K562 (cell line): ENCODE results near the gene ANKRD27. TPM values are rescaled to one million over a fixed set of nuclear protein-coding genes. Genes with fewer than 3 reads are reported as not detected.

ENCODE experiments used
- ARID3B ChIP-seq: fragments of 250-450 bp; sonication (Bioruptor Pico); IDR thresholded peaks from 2 replicates; pipeline ENCODE4 v1.4.0; 2020; ENCODE audit warnings: borderline replicate concordance
- BMI1 ChIP-seq: fragments of 150-350 bp; IDR thresholded peaks from 2 replicates; pipeline ENCODE4 v1.6.1; 2014; ENCODE audit warnings: low read length
- BRCA1 ChIP-seq, 2 experiments: fragments of 450-650 bp in 1 of 2; sonication (generic) in 1 of 2; formaldehyde crosslinking in 1 of 2; IDR thresholded peaks; 2 replicates each; pipeline versions ENCODE4 v1.5.0 to v1.6.1; 2017 to 2020; ENCODE audit warnings: mild to moderate bottlenecking in 1 of 2, missing genetic modification reagents in 1 of 2
- BRD4 ChIP-seq: fragments of 200-600 bp; sonication (generic); IDR thresholded peaks from 2 replicates; pipeline ENCODE4 v1.6.1; 2017; ENCODE audit warnings: inconsistent platforms
- CSDE1 ChIP-seq, 2 experiments: fragments of 450-650 bp; IDR thresholded peaks; 2 replicates each; pipeline ENCODE4 v1.6.1; 2016; ENCODE audit warnings: mild to moderate bottlenecking in 1 of 2
- FOSL1 ChIP-seq: fragments of 200-800 bp; sonication (Bioruptor generic); conservative IDR thresholded peaks from 2 replicates; pipeline ENCODE4 v1.6.1; 2016; ENCODE audit warnings: missing genetic modification characterization, missing compliant biosample characterization
- HMG20A ChIP-seq: fragments of 450-650 bp; formaldehyde crosslinking; conservative IDR thresholded peaks from 2 replicates; pipeline ENCODE4 v1.4.0; 2020; ENCODE audit warnings: mild to moderate bottlenecking, mixed read lengths
- IFI16 ChIP-seq: fragments of 250-450 bp; sonication (Bioruptor Pico); IDR thresholded peaks from 2 replicates; pipeline ENCODE4 v2.1.2; 2022; ENCODE audit warnings: mild to moderate bottlenecking, inconsistent platforms
- NFXL1 ChIP-seq: fragments of 450-650 bp; formaldehyde crosslinking; IDR thresholded peaks from 2 replicates; pipeline ENCODE4 v1.4.0; 2021; ENCODE audit warnings: mild to moderate bottlenecking
- POLR2B ChIP-seq: fragments of 450-650 bp; IDR thresholded peaks from 2 replicates; pipeline ENCODE4 v1.6.1; 2018; ENCODE audit warnings: low read depth; ENCODE audit not compliant: partially characterized antibody
- RNF2 ChIP-seq: sonication (generic); IDR thresholded peaks from 2 replicates; pipeline ENCODE4 v1.6.1; 2016
- SAFB2 ChIP-seq: fragments of 200-400 bp; formaldehyde crosslinking; IDR thresholded peaks from 2 replicates; pipeline ENCODE4 v1.6.1; 2018; ENCODE audit warnings: borderline replicate concordance, low read length, low read depth, moderate library complexity; ENCODE audit not compliant: severe bottlenecking
- SIRT6 ChIP-seq: IDR thresholded peaks from one replicate; pipeline ENCODE4 v1.6.1; 2012; ENCODE audit warnings: low read depth, mild to moderate bottlenecking, control low read depth, inconsistent platforms, low read length, moderate library complexity
- SP2 ChIP-seq: IDR thresholded peaks from 2 replicates; pipeline ENCODE4 v1.6.1; 2011; ENCODE audit warnings: mild to moderate bottlenecking, low read depth, low read length, moderate library complexity; ENCODE audit not compliant: poor library complexity, severe bottlenecking; ENCODE audit errors: extremely low read depth
- TAF7 ChIP-seq: fragments of 450-650 bp; IDR thresholded peaks from 2 replicates; pipeline ENCODE4 v1.6.1; 2016; ENCODE audit warnings: missing genetic modification characterization, missing compliant biosample characterization
- TCF15 ChIP-seq: fragments of 250-450 bp; sonication (Bioruptor Pico); IDR thresholded peaks from 2 replicates; pipeline ENCODE4 v1.8.0; 2022; ENCODE audit warnings: moderate library complexity, mild to moderate bottlenecking, inconsistent platforms
- U2AF2 ChIP-seq: fragments of 200-400 bp; formaldehyde crosslinking; optimal IDR thresholded peaks from 2 replicates; pipeline ENCODE3; 2017; ENCODE audit warnings: low read depth, mild to moderate bottlenecking, low read length
- ZNF274 ChIP-seq: IDR thresholded peaks from 2 replicates; pipeline ENCODE4 v1.6.1; 2011; ENCODE audit warnings: low read depth, mild to moderate bottlenecking, low read length, moderate library complexity, borderline replicate concordance
- ZNF444 ChIP-seq: fragments of 250-450 bp; sonication (Bioruptor Pico); IDR thresholded peaks from 2 replicates; pipeline ENCODE4 v1.4.0; 2020; ENCODE audit warnings: mild to moderate bottlenecking, moderate library complexity
- polyA plus RNA-seq, 8 experiments: library from polyadenylated mRNA; depleted of rRNA in 4 of 8; stranded (reverse) in 5 of 8; unstranded in 3 of 8; fragments of >200 nt; fragmentation: Nextera tagmentation in 2 of 8; fragmentation: Illumina TruSeq in 1 of 8; extraction: Ambion mirVana in 2 of 8; extraction: Trizol in 1 of 8; gene quantifications; 2 replicates each; pipeline versions ENCODE4 v1.2.1 to v1.2.3, GENCODE V29; 2011 to 2014; ENCODE audit warnings: inconsistent platforms in 1 of 8, missing spikeins in 1 of 8
- total RNA-seq, 7 experiments: library from RNA; depleted of rRNA in 6 of 7; stranded (reverse); fragments of >200 nt in 6 of 7; fragmentation: Illumina TruSeq in 2 of 7; extraction: Trizol in 2 of 7; gene quantifications; 2 replicates each; pipeline versions ENCODE4 v1.2.1 to v1.2.3, GENCODE V29; 2011 to 2021; ENCODE audit warnings: low replicate concordance in 1 of 7
- TF ChIP-seq, protein P1 (sequence below): sonication (generic); formaldehyde crosslinking; IDR thresholded peaks from 2 replicates; pipeline ENCODE4 v1.8.1; 2022; ENCODE audit warnings: missing genetic modification reagents
- TF ChIP-seq, protein P2 (sequence below): fragments of 200-800 bp; sonication (Bioruptor generic); IDR thresholded peaks from 2 replicates; pipeline ENCODE4 v1.6.1; 2016; ENCODE audit warnings: missing genetic modification characterization, missing compliant biosample characterization

Gene ANKRD27
- total and polyA plus RNA-seq, 9 of the 15 experiments (the other 6 are each of a cell fraction or from before 2014, with no cell fraction given): 5.3 to 71.3 (median 54.2) TPM

- TF ChIP-seq, protein P1, sequence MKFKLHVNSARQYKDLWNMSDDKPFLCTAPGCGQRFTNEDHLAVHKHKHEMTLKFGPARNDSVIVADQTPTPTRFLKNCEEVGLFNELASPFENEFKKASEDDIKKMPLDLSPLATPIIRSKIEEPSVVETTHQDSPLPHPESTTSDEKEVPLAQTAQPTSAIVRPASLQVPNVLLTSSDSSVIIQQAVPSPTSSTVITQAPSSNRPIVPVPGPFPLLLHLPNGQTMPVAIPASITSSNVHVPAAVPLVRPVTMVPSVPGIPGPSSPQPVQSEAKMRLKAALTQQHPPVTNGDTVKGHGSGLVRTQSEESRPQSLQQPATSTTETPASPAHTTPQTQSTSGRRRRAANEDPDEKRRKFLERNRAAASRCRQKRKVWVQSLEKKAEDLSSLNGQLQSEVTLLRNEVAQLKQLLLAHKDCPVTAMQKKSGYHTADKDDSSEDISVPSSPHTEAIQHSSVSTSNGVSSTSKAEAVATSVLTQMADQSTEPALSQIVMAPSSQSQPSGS: no peak
- TF ChIP-seq SAFB2 (no peak), ZNF444 (no peak), U2AF2 (no peak), FOSL1 (tag) (peak; percentile 52; the same call in 1 of the 2 replicates), BMI1 (no peak), TCF15 (CRISPR knock-in tag) (no peak), BRCA1 (IDR thresholded peaks at IDR 0.05) (no peak), BRCA1 (CRISPR knock-in tag; IDR thresholded peaks at IDR 0.05) (no peak), ZNF274 (no peak), NFXL1 (CRISPR knock-in tag) (no peak), CSDE1 (IDR thresholded peaks at IDR 0.05) (0 out of 4 replicates have a peak, but pooled peaks of 1 of the 2 experiments have one; percentile 33), RNF2 (peak; percentile 97), BRD4 (no peak), TAF7 (tag) (no peak), ARID3B (CRISPR knock-in tag) (no peak), HMG20A (CRISPR knock-in tag) (no peak), IFI16 (CRISPR knock-in tag) (no peak), SP2 (no peak), POLR2B (no peak), SIRT6 (no peak)
- TF ChIP-seq, protein P2, sequence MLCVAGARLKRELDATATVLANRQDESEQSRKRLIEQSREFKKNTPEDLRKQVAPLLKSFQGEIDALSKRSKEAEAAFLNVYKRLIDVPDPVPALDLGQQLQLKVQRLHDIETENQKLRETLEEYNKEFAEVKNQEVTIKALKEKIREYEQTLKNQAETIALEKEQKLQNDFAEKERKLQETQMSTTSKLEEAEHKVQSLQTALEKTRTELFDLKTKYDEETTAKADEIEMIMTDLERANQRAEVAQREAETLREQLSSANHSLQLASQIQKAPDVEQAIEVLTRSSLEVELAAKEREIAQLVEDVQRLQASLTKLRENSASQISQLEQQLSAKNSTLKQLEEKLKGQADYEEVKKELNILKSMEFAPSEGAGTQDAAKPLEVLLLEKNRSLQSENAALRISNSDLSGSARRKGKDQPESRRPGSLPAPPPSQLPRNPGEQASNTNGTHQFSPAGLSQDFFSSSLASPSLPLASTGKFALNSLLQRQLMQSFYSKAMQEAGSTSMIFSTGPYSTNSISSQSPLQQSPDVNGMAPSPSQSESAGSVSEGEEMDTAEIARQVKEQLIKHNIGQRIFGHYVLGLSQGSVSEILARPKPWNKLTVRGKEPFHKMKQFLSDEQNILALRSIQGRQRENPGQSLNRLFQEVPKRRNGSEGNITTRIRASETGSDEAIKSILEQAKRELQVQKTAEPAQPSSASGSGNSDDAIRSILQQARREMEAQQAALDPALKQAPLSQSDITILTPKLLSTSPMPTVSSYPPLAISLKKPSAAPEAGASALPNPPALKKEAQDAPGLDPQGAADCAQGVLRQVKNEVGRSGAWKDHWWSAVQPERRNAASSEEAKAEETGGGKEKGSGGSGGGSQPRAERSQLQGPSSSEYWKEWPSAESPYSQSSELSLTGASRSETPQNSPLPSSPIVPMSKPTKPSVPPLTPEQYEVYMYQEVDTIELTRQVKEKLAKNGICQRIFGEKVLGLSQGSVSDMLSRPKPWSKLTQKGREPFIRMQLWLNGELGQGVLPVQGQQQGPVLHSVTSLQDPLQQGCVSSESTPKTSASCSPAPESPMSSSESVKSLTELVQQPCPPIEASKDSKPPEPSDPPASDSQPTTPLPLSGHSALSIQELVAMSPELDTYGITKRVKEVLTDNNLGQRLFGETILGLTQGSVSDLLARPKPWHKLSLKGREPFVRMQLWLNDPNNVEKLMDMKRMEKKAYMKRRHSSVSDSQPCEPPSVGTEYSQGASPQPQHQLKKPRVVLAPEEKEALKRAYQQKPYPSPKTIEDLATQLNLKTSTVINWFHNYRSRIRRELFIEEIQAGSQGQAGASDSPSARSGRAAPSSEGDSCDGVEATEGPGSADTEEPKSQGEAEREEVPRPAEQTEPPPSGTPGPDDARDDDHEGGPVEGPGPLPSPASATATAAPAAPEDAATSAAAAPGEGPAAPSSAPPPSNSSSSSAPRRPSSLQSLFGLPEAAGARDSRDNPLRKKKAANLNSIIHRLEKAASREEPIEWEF (CRISPR knock-in tag): no peak
These were observed 2.9 kb downstream of the ANKRD27 start (continued) for GRCh38 chr19:32671883-32672593.
